HFFc6 (cell line): Measurements from ENCODE around the gene STX7. TPM values are rescaled to one million over a fixed set of nuclear protein-coding genes. Genes with fewer than 3 reads are reported as not detected.
A peak's percentile ranks its signal among the peaks of the same experiment; 100 is the strongest.

Source experiments
- DNase-seq: peaks from one replicate; pipeline ENCODE4 v3.0.0-alpha.2; 2018
- H3K27ac Mint-ChIP-seq: 2 replicates; pipeline ENCODE4 v1.8.0; 2020; ENCODE audit warnings: mild to moderate bottlenecking, mixed read lengths
- H3K27me3 Mint-ChIP-seq: 2 replicates; pipeline ENCODE4 v1.8.0; 2021; ENCODE audit warnings: mild to moderate bottlenecking, moderate library complexity, mixed read lengths; ENCODE audit not compliant: insufficient read depth
- H3K36me3 Mint-ChIP-seq: 2 replicates; pipeline ENCODE4 v1.8.0; 2021; ENCODE audit warnings: low read depth, mixed read lengths
- H3K4me1 Mint-ChIP-seq: 2 replicates; pipeline ENCODE4 v1.8.0; 2020; ENCODE audit warnings: low read depth, mixed read lengths
- H3K4me3 Mint-ChIP-seq: 2 replicates; pipeline ENCODE4 v1.8.0; 2020; ENCODE audit warnings: mild to moderate bottlenecking, moderate library complexity, mixed read lengths
- H3K9me3 Mint-ChIP-seq: 2 replicates; pipeline ENCODE4 v1.8.0; 2020; ENCODE audit warnings: mild to moderate bottlenecking, mixed read lengths
- total RNA-seq, 6 experiments: library from RNA; stranded (reverse); fragmentation: NEBNext Ultra II Directional; extraction: Animal tissue kit (Norgen Biotek cat#: 25700); gene quantifications; 2 replicates in 1 of 6; 3 replicates in 5 of 6; pipeline ENCODE4 v1.2.3, GENCODE V29; 2021
- TF ChIP-seq, protein P1 (sequence below): fragments of 200-600 bp; sonication (generic); IDR thresholded peaks from 2 replicates; pipeline ENCODE4 v1.5.0; 2021; ENCODE audit warnings: antibody characterized with exemption, mild to moderate bottlenecking

Gene STX7
- total RNA-seq, 6 experiments from 2014 or later = 36.4 to 41.5 (median 39.3) TPM

GRCh38 chr6:132513831-132514545 lies 1.1 kb upstream of the STX7 start:
- H3K4me3 Mint-ChIP-seq = peak overlapping the region; percentile 98
- H3K36me3 Mint-ChIP-seq = no peaks in the 10 kb centered on the region
- H3K27ac Mint-ChIP-seq = peak overlapping the region; percentile 74; the same call in 1 of the 2 replicates
- no peaks in the 10 kb centered on the region for H3K9me3 Mint-ChIP-seq
- TF ChIP-seq, protein P1, sequence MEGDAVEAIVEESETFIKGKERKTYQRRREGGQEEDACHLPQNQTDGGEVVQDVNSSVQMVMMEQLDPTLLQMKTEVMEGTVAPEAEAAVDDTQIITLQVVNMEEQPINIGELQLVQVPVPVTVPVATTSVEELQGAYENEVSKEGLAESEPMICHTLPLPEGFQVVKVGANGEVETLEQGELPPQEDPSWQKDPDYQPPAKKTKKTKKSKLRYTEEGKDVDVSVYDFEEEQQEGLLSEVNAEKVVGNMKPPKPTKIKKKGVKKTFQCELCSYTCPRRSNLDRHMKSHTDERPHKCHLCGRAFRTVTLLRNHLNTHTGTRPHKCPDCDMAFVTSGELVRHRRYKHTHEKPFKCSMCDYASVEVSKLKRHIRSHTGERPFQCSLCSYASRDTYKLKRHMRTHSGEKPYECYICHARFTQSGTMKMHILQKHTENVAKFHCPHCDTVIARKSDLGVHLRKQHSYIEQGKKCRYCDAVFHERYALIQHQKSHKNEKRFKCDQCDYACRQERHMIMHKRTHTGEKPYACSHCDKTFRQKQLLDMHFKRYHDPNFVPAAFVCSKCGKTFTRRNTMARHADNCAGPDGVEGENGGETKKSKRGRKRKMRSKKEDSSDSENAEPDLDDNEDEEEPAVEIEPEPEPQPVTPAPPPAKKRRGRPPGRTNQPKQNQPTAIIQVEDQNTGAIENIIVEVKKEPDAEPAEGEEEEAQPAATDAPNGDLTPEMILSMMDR = no peak
- H3K4me1 Mint-ChIP-seq = peaks cover 32% of the 10 kb centered on the region
- H3K27me3 Mint-ChIP-seq = peaks cover 12% of the 10 kb centered on the region
- no peak for DNase-seq

GRCh38 chr6:132512342-132512637 lies 626 bp downstream of the STX7 start:
- H3K27me3 Mint-ChIP-seq = peaks cover 12% of the 10 kb centered on the region
- peak overlapping the region; percentile 61 for H3K27ac Mint-ChIP-seq
- peak overlapping the region; percentile 89 for H3K4me3 Mint-ChIP-seq
- H3K36me3 Mint-ChIP-seq = peaks cover 14% of the 10 kb centered on the region
- peaks cover 46% of the 10 kb centered on the region for H3K4me1 Mint-ChIP-seq
- DNase-seq = no peak
- H3K9me3 Mint-ChIP-seq = no peaks in the 10 kb centered on the region
- TF ChIP-seq, protein P1 = no peak

GRCh38 chr6:132511831-132512220 lies 1.1 kb downstream of the STX7 start:
- Mint-ChIP-seq H3K4me1 (peaks cover 50% of the 10 kb centered on the region), H3K27ac (peak overlapping the region; percentile 61; the same call in 1 of the 2 replicates)
- DNase-seq = no peak

GRCh38 chr6:132511210-132511830 lies 1.6 kb downstream of the STX7 start:
- Mint-ChIP-seq H3K9me3 (no peaks in the 10 kb centered on the region), H3K4me3 (peak overlapping the region; percentile 89), H3K27me3 (peaks cover 9% of the 10 kb centered on the region), H3K27ac (peak overlapping the region; percentile 14), H3K36me3 (peaks cover 14% of the 10 kb centered on the region), H3K4me1 (peaks cover 55% of the 10 kb centered on the region)
- TF ChIP-seq, protein P1 = no peak
- DNase-seq = no peak

More at GRCh38 chr6:132511831-132512220, 1.1 kb downstream of the STX7 start:
- Mint-ChIP-seq H3K36me3 (peaks cover 14% of the 10 kb centered on the region), H3K27me3 (peaks cover 12% of the 10 kb centered on the region), H3K4me3 (peak overlapping the region; percentile 89), H3K9me3 (no peaks in the 10 kb centered on the region)
- TF ChIP-seq, protein P1 = no peak

DNA sequence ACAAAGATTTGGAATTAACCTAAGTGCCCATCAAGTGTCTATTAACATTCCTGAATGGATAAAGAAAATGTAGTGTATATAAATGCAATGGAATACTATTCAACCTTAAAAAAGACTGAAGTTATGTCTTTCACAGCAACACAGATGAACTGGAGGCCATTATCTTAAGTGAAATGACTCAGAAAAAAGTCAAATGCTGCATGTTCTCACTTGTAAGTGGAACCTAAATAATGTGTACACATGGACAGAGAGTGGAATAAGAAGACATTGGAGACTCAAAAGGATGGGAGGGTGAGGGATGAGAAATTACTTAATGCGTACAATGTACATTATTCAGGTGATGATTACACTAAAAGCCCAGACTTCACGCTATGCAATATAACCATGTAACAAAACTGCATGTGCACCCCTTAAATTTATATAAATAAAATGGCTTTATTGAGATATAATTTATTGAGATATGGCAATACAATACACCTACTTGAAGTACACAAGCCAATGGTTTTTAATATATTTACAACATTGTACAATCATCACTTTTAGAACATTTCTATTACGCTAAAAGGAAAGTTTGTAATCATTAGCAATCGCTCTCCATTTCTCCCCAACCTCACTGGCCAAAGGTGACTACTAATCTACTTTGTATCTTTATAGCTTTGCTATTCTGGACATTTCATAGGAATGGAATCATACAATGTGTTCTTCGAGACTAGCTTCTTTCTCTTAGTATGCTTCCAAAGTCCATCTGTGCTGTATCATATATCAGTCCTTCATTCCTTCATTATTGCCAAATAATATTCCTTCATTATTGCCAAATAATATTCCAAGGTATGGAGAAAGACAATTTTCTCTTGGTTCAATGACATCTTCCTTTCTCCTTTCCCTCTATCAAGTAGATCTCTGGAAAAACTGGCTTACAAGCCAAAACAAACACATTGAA lies 5.8 kb downstream of the STX7 start:
- peaks cover 63% of the 10 kb centered on the region for H3K4me1 Mint-ChIP-seq
- TF ChIP-seq, protein P1 = no peak
- H3K36me3 Mint-ChIP-seq = peaks cover 18% of the 10 kb centered on the region
- H3K27me3 Mint-ChIP-seq = peaks cover 2% of the 10 kb centered on the region; the same call in 1 of the 2 replicates
- no peak for DNase-seq
- H3K4me3 Mint-ChIP-seq = no peak overlapping the region
- H3K27ac Mint-ChIP-seq = no peak overlapping the region
- H3K9me3 Mint-ChIP-seq = no peaks in the 10 kb centered on the region
